Mammary epithelial cell (primary cell): ENCODE results near the gene EFNA5.

ENCODE experiments used
- EZH2 ChIP-seq: IDR thresholded peaks from 2 replicates; pipeline ENCODE4 v1.6.1; 2012; ENCODE audit warnings: low read length, inconsistent platforms, borderline replicate concordance
- TF ChIP-seq, protein P1 (sequence below), 2 donors: IDR thresholded peaks in 1 of 2; conservative IDR thresholded peaks in 1 of 2; 2 replicates each; pipeline ENCODE4 v1.5.1; 2011 to 2012; ENCODE audit warnings: inconsistent platforms in 2 of 2, low read length in 2 of 2, mild to moderate bottlenecking in 2 of 2, control low read depth in 1 of 2, low read depth in 1 of 2; ENCODE audit not compliant: insufficient read depth in 1 of 2; ENCODE audit errors: extremely low read depth in 1 of 2

DNA sequence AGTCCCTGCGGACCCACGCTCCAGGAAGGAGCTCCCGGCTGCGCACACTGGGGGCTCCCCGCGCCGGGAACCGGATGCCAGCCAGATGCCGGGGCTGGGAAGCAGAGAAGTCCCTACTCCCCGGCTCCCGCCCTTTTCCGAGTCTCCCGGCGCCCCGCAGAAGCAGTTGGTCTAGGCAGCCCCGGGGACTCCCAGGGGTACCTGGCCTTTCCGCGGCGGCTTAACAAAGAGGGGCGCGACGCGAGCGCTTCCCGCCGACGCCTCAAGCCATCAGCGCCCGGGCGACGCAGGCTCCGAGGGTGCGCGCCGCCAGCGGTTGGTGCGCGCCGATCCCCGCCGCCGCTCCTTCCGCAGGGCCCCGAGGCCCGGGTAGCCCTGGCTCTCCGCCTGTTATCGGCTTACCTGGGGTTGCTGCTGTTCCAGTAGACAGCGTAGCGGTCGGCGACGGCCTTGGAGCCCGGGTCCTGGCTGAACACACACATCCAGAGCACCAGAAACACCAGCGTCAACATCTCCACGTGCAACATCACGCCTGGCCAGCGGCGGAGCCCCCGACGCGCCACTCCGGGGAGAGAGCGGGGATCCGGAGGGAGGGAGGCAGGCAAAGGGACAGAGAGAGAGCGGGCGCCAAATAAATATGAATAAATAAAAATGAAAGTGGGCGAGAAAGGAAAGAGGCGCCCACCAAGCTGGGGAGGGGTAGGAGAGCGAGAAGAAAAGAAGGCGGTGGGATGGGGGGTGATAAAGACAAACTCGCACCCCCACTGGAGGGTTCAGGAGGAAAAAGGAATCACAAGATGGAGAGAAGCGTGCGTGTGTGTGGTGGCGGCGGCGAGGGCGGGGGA is 428 bp downstream of the EFNA5 start:
- TF ChIP-seq, protein P1, sequence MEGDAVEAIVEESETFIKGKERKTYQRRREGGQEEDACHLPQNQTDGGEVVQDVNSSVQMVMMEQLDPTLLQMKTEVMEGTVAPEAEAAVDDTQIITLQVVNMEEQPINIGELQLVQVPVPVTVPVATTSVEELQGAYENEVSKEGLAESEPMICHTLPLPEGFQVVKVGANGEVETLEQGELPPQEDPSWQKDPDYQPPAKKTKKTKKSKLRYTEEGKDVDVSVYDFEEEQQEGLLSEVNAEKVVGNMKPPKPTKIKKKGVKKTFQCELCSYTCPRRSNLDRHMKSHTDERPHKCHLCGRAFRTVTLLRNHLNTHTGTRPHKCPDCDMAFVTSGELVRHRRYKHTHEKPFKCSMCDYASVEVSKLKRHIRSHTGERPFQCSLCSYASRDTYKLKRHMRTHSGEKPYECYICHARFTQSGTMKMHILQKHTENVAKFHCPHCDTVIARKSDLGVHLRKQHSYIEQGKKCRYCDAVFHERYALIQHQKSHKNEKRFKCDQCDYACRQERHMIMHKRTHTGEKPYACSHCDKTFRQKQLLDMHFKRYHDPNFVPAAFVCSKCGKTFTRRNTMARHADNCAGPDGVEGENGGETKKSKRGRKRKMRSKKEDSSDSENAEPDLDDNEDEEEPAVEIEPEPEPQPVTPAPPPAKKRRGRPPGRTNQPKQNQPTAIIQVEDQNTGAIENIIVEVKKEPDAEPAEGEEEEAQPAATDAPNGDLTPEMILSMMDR (conservative IDR thresholded peaks at IDR 0.05 in 1 of 2, IDR thresholded peaks at IDR 0.05 in 1 of 2; ENCODE audit: extremely low read depth in 1 of 2, insufficient read depth in 1 of 2, low read depth in 1 of 2, low read length in 2 of 2) = no peak
- TF ChIP-seq EZH2 = no peak
